HepG2 (cell line): Measurements from ENCODE around the gene ULK3. TPM values are rescaled to one million over a fixed set of nuclear protein-coding genes. Genes with fewer than 3 reads are reported as not detected.

Experiments used
- ATAC-seq: fragments of 200-7000 bp; cut with Tn5 transposase; 3 replicates; pipeline ENCODE4 v1.9.1; 2020; ENCODE audit warnings: mild to moderate bottlenecking, moderate library complexity
- BruUV-seq: library from RNA; stranded (reverse); fragments of 400-500 nt; replicated peaks from 2 replicates; lab custom pipeline; 2021; lab: Mats Ljungman, UMichigan
- CTCF ChIA-PET: fragments of 300-600 bp; formaldehyde crosslinking; extraction: SDS; loops from one replicate; lab custom pipeline; 2021; ENCODE audit warnings: low total read pairs, inconsistent platforms, low intra/inter-chr PET ratio; lab: Yijun Ruan, JAX
- POLR2A ChIA-PET: fragments of 350-600 bp; sonication (Branson Sonifier 250); formaldehyde crosslinking; loops from one replicate; lab custom pipeline; 2020; ENCODE audit warnings: antibody characterized with exemption, inconsistent platforms; lab: Yijun Ruan, JAX
- DNase-seq: peaks from one replicate; pipeline ENCODE4 v3.0.0-alpha.2; 2015; ENCODE audit warnings: low spot score
- FAIRE-seq: peaks from 3 replicates; lab custom pipeline; 2011; peaks lifted over from hg19 to GRCh38; lab: Jason Lieb, UNC
- H2AFZ ChIP-seq: one replicate; pipeline ENCODE4 v1.6.1; 2011; ENCODE audit warnings: low read length, inconsistent platforms
- H3K27ac ChIP-seq: fragments of 300-600 bp; 3 replicates; pipeline ENCODE4 v1.8.0; 2011; ENCODE audit warnings: mixed run types, mild to moderate bottlenecking, mixed read lengths, low read length, inconsistent platforms; ENCODE audit not compliant: insufficient read depth; ENCODE audit errors: extremely low read length
- H3K27me3 ChIP-seq, 2 experiments: fragments of 200-600 bp in 1 of 2; 2 replicates in 1 of 2; 3 replicates in 1 of 2; pipeline versions ENCODE4 v1.6.0 to v1.8.0; 2011; ENCODE audit warnings: low read length in 2 of 2, mild to moderate bottlenecking in 2 of 2, moderate library complexity in 2 of 2, inconsistent platforms in 1 of 2; ENCODE audit not compliant: insufficient read depth in 2 of 2, control insufficient read depth in 1 of 2
- H3K36me3 ChIP-seq, 2 experiments: fragments of 200-600 bp in 1 of 2; replicated peaks in 1 of 2; 2 replicates in 1 of 2; 3 replicates in 1 of 2; pipeline versions ENCODE4 v1.5.1 to v1.8.0; 2011; ENCODE audit warnings: low read length in 2 of 2, inconsistent platforms in 1 of 2; ENCODE audit not compliant: insufficient read depth in 2 of 2, control insufficient read depth in 1 of 2
- H3K4me1 ChIP-seq: 2 replicates; pipeline ENCODE4 v1.5.1; 2012; ENCODE audit warnings: low read length, inconsistent platforms; ENCODE audit not compliant: insufficient read depth
- H3K4me2 ChIP-seq: 2 replicates; pipeline ENCODE4 v1.6.0; 2011; ENCODE audit warnings: low read depth, low read length, inconsistent platforms
- H3K4me3 ChIP-seq, 3 experiments: fragments of 200-600 bp in 1 of 3; sonication (generic), shearing (Covaris generic) in 1 of 3; replicated peaks in 1 of 3; 2 replicates each; pipeline ENCODE4 v1.5.1; 2011 to 2016; ENCODE audit warnings: low read length in 3 of 3, inconsistent platforms in 2 of 3, low read depth in 2 of 3, mild to moderate bottlenecking in 2 of 3, control low read depth in 1 of 3, mixed read lengths in 1 of 3; ENCODE audit not compliant: insufficient read depth in 1 of 3
- H3K79me2 ChIP-seq: one replicate; pipeline ENCODE4 v1.6.1; 2011; ENCODE audit warnings: low read length, inconsistent platforms; ENCODE audit not compliant: insufficient read depth
- H3K9ac ChIP-seq: 2 replicates; pipeline ENCODE4 v1.6.0; 2011; ENCODE audit warnings: mild to moderate bottlenecking, low read depth, low read length, inconsistent platforms; ENCODE audit not compliant: insufficient read depth
- H3K9me3 ChIP-seq: 2 replicates; pipeline ENCODE4 v1.5.1; 2012; ENCODE audit warnings: mild to moderate bottlenecking, low read length
- H4K20me1 ChIP-seq: 2 replicates; pipeline ENCODE4 v1.6.0; 2011; ENCODE audit warnings: inconsistent platforms, mild to moderate bottlenecking, low read length, moderate library complexity; ENCODE audit not compliant: insufficient read depth
- FOXM1 ChIP-seq: sonication (generic); formaldehyde crosslinking; IDR thresholded peaks from 2 replicates; pipeline ENCODE4 v1.5.0; 2020; ENCODE audit warnings: missing genetic modification reagents
- IRX3 ChIP-seq: sonication (generic); formaldehyde crosslinking; IDR thresholded peaks from 2 replicates; pipeline ENCODE4 v1.8.1; 2023; ENCODE audit warnings: mild to moderate bottlenecking, low read depth, missing genetic modification reagents, borderline replicate concordance
- MYNN ChIP-seq: sonication (generic); formaldehyde crosslinking; IDR thresholded peaks from 2 replicates; pipeline ENCODE4 v1.4.0; 2020; ENCODE audit warnings: mild to moderate bottlenecking, low read depth, missing genetic modification reagents
- NR2F6 ChIP-seq, 2 experiments: IDR thresholded peaks; 2 replicates each; pipeline ENCODE4 v1.6.1; 2016; ENCODE audit warnings: antibody characterized with exemption in 1 of 2, mild to moderate bottlenecking in 1 of 2
- NRL ChIP-seq: sonication (generic); formaldehyde crosslinking; IDR thresholded peaks from 2 replicates; pipeline ENCODE4 v1.5.0; 2020; ENCODE audit warnings: missing genetic modification reagents, mild to moderate bottlenecking, moderate library complexity, borderline replicate concordance
- POLR2G ChIP-seq: fragments of 200-400 bp; formaldehyde crosslinking; IDR thresholded peaks from 2 replicates; pipeline ENCODE4 v1.6.1; 2018; ENCODE audit warnings: mild to moderate bottlenecking, low read depth, low read length, moderate library complexity
- RARG ChIP-seq: sonication (generic); formaldehyde crosslinking; IDR thresholded peaks from 2 replicates; pipeline ENCODE4 v1.4.0; 2020; ENCODE audit warnings: low read depth, mild to moderate bottlenecking, missing genetic modification reagents
- SUZ12 ChIP-seq: fragments of 150-350 bp; IDR thresholded peaks from 2 replicates; pipeline ENCODE4 v1.6.1; 2014; ENCODE audit warnings: low read depth, low read length
- TBL1XR1 ChIP-seq: fragments of 150-350 bp; IDR thresholded peaks from 2 replicates; pipeline ENCODE4 v1.6.1; 2014; ENCODE audit warnings: borderline replicate concordance, low read length; ENCODE audit not compliant: partially characterized antibody
- TIGD3 ChIP-seq: sonication (generic); formaldehyde crosslinking; IDR thresholded peaks from 2 replicates; pipeline ENCODE4 v1.5.1; 2020; ENCODE audit warnings: mild to moderate bottlenecking, missing genetic modification reagents, borderline replicate concordance
- ZBTB3 ChIP-seq: sonication (generic); formaldehyde crosslinking; IDR thresholded peaks from 2 replicates; pipeline ENCODE4 v1.4.0; 2020; ENCODE audit warnings: low read depth, mild to moderate bottlenecking, moderate library complexity, missing genetic modification reagents, borderline replicate concordance
- ZBTB42 ChIP-seq: sonication (generic); formaldehyde crosslinking; IDR thresholded peaks from 2 replicates; pipeline ENCODE4 v1.5.0; 2020; ENCODE audit warnings: mild to moderate bottlenecking, missing genetic modification reagents
- ZNF12 ChIP-seq: sonication (generic); formaldehyde crosslinking; IDR thresholded peaks from 2 replicates; pipeline ENCODE4 v1.5.0; 2020; ENCODE audit warnings: missing genetic modification reagents
- ZNF670 ChIP-seq: sonication (generic); formaldehyde crosslinking; IDR thresholded peaks from 2 replicates; pipeline ENCODE4 v1.8.0; 2022; ENCODE audit warnings: mild to moderate bottlenecking, missing genetic modification reagents, borderline replicate concordance
- ZNF704 ChIP-seq: sonication (generic); formaldehyde crosslinking; IDR thresholded peaks from 2 replicates; pipeline ENCODE4 v1.8.1; 2023; ENCODE audit warnings: mild to moderate bottlenecking, inconsistent platforms, moderate library complexity, missing genetic modification reagents, borderline replicate concordance
- ZNF766 ChIP-seq: sonication (generic); formaldehyde crosslinking; IDR thresholded peaks from 2 replicates; pipeline ENCODE4 v1.5.0; 2020; ENCODE audit warnings: missing genetic modification reagents, borderline replicate concordance
- ZNF788 ChIP-seq: sonication (generic); formaldehyde crosslinking; IDR thresholded peaks from 2 replicates; pipeline ENCODE4 v1.5.0; 2020; ENCODE audit warnings: mild to moderate bottlenecking, missing genetic modification reagents, borderline replicate concordance
- ZSCAN12 ChIP-seq: sonication (generic); formaldehyde crosslinking; IDR thresholded peaks from 2 replicates; pipeline ENCODE4 v1.9.0; 2021; ENCODE audit warnings: mild to moderate bottlenecking, missing genetic modification reagents
- WGBS: methylation state at CpG from one replicate; pipeline ENCODE4 v1.1.6; 2017; ENCODE audit warnings: low lambda C conversion rate; 5-methylcytosine and 5-hydroxymethylcytosine counted together
- in situ Hi-C: cut with HindIII; loops from 2 replicates; pipeline ENCODE4 v1.10.0; 2017; ENCODE audit warnings: low pct_unique_long_range_greater_than_20kb; ENCODE audit not compliant: extremely low pct_ligation_motif_present
- intact Hi-C: fragments of 100-400 bp; cut with micrococcal nuclease; formaldehyde crosslinking; loops from one replicate; pipeline ENCODE4 v1.10.0; 2022; ENCODE audit not compliant: unreplicated experiment
- polyA plus RNA-seq, 8 experiments: library from polyadenylated mRNA; depleted of rRNA in 3 of 8; stranded (reverse) in 7 of 8; unstranded in 1 of 8; fragments of >200 nt; fragmentation: Illumina TruSeq in 4 of 8; extraction: Trizol in 4 of 8; gene quantifications; 2 replicates each; pipeline versions ENCODE4 v1.2.1 to v1.2.3, GENCODE V29; 2011 to 2016; ENCODE audit warnings: low read depth in 4 of 8, missing spikeins in 1 of 8, mixed read lengths in 1 of 8; ENCODE audit not compliant: insufficient read depth in 1 of 8
- total RNA-seq, 5 experiments: library from RNA; depleted of rRNA; stranded (reverse); fragments of >200 nt; fragmentation: Illumina TruSeq; extraction: Trizol; gene quantifications; 2 replicates each; pipeline ENCODE4 v1.2.3, GENCODE V29; 2016; ENCODE audit warnings: low read depth in 1 of 5
- TF ChIP-seq, protein P1 (sequence below): sonication (generic); formaldehyde crosslinking; IDR thresholded peaks from 2 replicates; pipeline ENCODE4 v1.4.0; 2020; ENCODE audit warnings: missing genetic modification reagents

ULK3 gene
- total and polyA plus RNA-seq, 2 of the 13 experiments (the other 11 are each of a cell fraction or from before 2014, with no cell fraction given) = 15.2 to 23.7 TPM

DNA sequence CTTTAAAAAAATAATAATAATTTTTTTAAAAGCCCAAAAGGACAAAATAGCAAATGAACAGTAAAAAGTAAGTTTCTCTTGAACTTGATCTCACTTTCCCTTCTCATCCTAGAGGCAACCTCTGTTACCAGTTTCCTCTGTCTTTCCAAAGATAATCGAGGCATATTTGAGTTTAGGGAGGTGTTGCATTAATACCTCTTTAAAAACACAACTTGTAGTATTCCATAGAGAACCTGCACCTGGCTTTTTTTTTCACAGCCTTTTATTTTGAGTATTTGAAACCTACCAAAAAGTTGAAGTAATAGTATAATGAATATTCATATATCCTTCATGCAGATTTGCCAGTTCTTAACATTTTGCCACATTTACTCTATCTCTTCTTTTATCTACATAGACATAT, 51.9 kb downstream of the ULK3 start (continued):
- no peak for TF ChIP-seq ZNF704 (CRISPR knock-in tag)
- TF ChIP-seq, all 625 proteins: peak for 0

GRCh38 chr15:74790080-74790916, 52.7 kb downstream of the ULK3 start:
- DNase-seq = no peak
- 96% methylated on average over 10 of the region's 15 CpGs for WGBS
- Histone ChIP-seq H3K79me2 (peaks cover 39% of the 10 kb centered on the region), H3K27me3 (no peaks in the 10 kb centered on the region), H2AFZ (no peak overlapping the region), H3K27ac (no peak overlapping the region), H3K9me3 (no peaks in the 10 kb centered on the region), H3K4me3 (no peak overlapping the region), H3K4me1 (peaks cover 26% of the 10 kb centered on the region), H4K20me1 (peaks cover 27% of the 10 kb centered on the region; the same call in 1 of the 2 replicates), H3K4me2 (no peak overlapping the region), H3K9ac (no peak overlapping the region), H3K36me3 (peaks cover 9 to 25% of the 10 kb centered on the region in 2 experiments; a peak in 4 of 5 replicates)
- FAIRE-seq = no peak
- intact Hi-C loops = no loop called here
- ATAC-seq = no peak
- in situ Hi-C loops = no loop called here
- POLR2A ChIA-PET = interaction anchor here (1.7 kb wide), 1 partner anchor 10 kb away, joined by 3 read pairs; no protein-coding TSS in a partner anchor
- CTCF ChIA-PET = no interaction called here
- BruUV-seq = no TSS peak
- TF ChIP-seq TIGD3 (CRISPR knock-in tag) (no peak), ZNF12 (no peak), ZBTB3 (CRISPR knock-in tag) (no peak), MYNN (CRISPR knock-in tag) (no peak), POLR2G (no peak), ZSCAN12 (CRISPR knock-in tag) (no peak), FOXM1 (no peak), RARG (CRISPR knock-in tag) (no peak), ZNF766 (CRISPR knock-in tag) (no peak), NRL (CRISPR knock-in tag) (no peak), ZBTB42 (CRISPR knock-in tag) (no peak), ZNF670 (CRISPR knock-in tag) (no peak), TBL1XR1 (no peak), NR2F6 (IDR thresholded peaks at IDR 0.05) (no peak), NR2F6 (CRISPR knock-in tag; IDR thresholded peaks at IDR 0.05) (no peak), IRX3 (CRISPR knock-in tag) (no peak), SUZ12 (no peak), ZNF788 (no peak)
- TF ChIP-seq, protein P1, sequence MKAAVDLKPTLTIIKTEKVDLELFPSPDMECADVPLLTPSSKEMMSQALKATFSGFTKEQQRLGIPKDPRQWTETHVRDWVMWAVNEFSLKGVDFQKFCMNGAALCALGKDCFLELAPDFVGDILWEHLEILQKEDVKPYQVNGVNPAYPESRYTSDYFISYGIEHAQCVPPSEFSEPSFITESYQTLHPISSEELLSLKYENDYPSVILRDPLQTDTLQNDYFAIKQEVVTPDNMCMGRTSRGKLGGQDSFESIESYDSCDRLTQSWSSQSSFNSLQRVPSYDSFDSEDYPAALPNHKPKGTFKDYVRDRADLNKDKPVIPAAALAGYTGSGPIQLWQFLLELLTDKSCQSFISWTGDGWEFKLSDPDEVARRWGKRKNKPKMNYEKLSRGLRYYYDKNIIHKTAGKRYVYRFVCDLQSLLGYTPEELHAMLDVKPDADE (CRISPR knock-in tag) = no peak
